Neural progenitor cell (in vitro differentiated cells): Measurements from ENCODE around the gene ARHGAP5.

ENCODE experiments used
- EZH2 ChIP-seq: fragments of 200-600 bp; sonication (generic); IDR thresholded peaks from 2 replicates; pipeline ENCODE4 v1.6.1; 2017; ENCODE audit warnings: antibody characterized with exemption, mild to moderate bottlenecking, moderate library complexity
- TF ChIP-seq, protein P1 (sequence below): fragments of 200-600 bp; sonication (generic); IDR thresholded peaks from 2 replicates; pipeline ENCODE4 v1.5.1; 2017; ENCODE audit warnings: antibody characterized with exemption, mild to moderate bottlenecking

DNA sequence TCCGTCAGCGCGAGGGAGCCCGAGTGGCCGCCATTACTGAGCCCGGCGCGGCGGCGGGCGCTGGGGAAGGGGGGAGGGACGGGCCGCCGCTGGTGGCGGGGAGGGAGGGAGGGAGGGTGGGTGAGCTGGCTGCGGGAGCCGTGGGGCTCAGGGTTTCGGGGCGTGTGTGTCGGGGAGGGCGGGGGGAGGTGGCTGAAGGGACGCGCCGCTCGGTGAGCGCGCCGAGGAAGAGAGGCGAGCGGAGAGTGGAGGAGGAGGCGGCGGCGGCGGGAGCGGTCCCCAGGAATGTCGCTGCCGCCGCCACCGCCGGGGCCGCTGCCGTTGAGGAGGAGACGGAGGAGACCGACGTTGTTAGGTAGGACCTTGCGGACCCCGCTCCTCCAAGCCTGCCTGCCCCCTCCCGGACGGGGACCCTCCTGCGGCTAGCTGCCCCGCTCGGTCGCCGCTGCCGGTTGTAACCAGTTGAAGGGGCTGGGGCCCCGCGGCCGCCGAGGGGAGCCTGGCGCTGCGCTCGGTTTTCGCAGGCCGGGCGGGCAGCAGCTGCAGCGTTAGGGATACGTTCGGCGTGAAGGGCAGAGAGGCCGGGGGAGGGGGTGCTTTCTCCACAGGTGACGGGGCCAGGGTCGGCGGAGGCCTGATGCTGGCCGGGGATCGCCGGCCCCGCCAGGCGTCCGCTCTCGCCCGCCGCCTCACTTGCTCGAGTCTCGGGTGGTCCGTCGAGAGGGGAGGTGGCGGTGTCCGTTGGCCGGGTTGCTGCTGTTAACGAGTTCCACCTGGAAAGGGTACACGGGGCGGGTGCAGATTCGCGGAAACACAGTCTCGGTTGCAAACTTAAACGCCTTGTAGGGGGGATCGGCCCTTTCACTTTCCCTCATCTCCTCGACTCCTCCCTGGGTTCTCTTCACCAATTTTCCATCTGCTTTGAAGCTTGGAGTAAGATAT, at the start of gene ARHGAP5:
- TF ChIP-seq, protein P1, sequence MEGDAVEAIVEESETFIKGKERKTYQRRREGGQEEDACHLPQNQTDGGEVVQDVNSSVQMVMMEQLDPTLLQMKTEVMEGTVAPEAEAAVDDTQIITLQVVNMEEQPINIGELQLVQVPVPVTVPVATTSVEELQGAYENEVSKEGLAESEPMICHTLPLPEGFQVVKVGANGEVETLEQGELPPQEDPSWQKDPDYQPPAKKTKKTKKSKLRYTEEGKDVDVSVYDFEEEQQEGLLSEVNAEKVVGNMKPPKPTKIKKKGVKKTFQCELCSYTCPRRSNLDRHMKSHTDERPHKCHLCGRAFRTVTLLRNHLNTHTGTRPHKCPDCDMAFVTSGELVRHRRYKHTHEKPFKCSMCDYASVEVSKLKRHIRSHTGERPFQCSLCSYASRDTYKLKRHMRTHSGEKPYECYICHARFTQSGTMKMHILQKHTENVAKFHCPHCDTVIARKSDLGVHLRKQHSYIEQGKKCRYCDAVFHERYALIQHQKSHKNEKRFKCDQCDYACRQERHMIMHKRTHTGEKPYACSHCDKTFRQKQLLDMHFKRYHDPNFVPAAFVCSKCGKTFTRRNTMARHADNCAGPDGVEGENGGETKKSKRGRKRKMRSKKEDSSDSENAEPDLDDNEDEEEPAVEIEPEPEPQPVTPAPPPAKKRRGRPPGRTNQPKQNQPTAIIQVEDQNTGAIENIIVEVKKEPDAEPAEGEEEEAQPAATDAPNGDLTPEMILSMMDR, result peak; percentile 34
- TF ChIP-seq EZH2, result no peak
